HG03159 (cell line): ENCODE results near the gene MESP1.

Experiments used
- ATAC-seq: cut with Tn5 transposase; IDR thresholded peaks from one replicate; pipeline ENCODE4 v1.9.1; 2021; ENCODE audit warnings: mild to moderate bottlenecking, moderate library complexity; ENCODE audit not compliant: unreplicated experiment

Gene MESP1

GRCh38 chr15:89732451-89733172, 18.4 kb downstream of the MESP1 start:
- no peak for ATAC-seq

DNA sequence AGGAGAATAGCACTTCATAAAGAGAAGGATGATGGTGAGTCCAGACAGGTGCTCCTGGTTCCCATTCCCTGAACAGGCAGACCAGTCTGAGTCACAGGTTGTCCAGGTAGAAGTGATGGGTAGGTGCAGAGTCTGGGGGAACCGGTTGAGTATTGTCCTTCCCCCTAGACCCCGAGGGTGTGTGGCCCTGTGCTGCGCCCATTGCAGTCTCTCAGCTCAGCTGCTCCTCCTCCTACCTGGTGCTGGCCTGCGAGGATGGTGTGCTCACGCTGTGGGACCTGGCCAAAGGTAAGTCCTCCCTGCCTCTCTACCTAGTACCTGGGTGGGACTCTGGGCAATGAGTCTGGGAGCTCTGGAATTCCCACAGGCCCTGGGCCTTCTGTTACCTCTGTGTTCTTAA, 19.8 kb downstream of the MESP1 start:
- no peak for ATAC-seq

DNA sequence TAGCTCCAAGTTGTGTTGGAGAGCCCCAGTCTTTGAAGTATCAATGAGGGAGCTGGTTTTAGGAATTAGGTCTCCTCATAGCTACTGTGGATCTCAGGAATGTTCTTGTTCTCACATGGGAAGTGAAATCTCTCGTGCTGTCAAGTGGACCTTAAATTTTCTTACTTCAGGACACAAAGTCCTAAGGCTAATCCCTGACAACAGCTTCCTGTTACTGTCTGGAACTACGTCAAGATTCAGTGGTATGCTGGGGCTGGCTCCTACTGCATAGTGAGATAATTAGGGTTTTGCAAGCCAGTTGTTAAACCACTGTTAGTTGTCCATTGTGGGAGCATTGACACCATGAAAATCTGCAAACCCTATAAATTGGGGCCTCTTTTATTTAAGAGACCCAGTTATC, 22.8 kb downstream of the MESP1 start:
- no peak for ATAC-seq

DNA sequence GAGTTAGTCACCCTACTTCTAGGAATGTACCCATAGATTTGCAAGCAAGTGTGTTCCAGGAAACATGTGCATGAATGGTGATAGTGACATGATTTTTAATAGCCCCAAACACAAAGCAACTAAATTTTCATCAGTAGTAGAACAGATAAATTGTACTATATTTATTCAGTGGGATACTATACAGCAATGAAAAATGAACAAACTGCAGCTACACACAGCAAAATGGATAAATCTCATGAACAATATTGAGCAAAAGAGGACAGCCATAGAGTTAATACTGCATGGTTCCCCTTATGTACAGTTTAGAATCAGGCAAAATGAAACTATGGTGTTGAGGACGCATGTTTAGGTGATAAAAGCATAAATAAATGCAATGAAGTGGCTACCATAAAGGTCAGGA, 26.0 kb downstream of the MESP1 start:
- no peak for ATAC-seq

DNA sequence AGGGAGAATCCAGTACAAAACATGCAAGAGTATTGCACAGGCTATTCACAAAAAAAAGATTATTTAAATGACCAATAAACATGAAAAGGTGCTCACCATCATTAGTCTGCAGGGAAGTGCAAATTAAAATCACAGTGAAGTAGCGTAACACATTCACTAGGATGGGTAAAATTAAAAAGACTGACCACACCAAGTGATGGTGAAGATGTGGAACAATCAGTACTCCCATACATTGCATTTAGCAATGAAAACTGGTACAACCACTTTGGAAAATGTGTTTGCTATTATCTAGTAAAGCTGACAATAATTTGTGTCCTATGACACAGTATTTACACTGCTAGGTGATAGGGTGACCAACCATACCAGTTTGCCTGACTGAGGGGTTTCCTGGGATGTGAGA, 26.4 kb downstream of the MESP1 start:
- no peak for ATAC-seq

DNA sequence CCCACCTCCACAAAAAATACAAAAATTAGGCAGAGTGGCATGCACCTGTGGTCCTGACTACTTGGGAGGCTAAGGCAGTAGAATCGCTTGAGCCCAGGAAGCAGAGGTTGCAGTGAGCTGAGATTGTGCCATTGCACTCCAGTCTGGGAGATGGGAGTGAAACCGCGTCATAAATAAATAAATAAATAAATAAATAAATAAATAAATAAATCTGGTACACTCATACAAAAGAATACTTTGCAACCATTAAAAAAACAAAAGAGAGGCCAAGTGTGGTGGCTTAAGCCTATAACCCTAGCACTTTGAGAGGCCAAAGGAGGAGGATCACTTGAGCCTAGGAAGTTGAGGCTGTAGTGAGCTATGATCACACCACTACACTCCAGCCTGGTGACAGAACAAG, 28.0 kb downstream of the MESP1 start:
- ATAC-seq: no peak

DNA sequence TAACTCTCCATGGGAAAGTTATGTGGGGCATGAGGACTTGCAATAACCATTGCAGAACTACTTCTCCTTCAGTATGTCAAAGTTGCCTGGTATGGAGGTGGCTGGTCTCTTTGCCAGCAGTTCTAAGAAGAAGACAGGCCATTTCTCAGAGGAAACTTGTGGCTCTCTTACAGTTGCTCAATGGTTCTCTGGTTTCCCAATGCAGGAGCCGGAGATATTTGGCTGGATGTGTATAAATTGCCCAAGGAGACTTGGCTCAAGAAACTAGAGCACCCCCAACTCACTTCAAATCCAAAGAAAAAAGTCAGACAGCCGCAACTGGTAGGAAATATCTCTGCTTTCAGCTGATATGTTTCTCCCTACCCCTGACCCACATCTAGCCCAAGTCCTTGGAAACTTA, 36.3 kb downstream of the MESP1 start:
- no peak for ATAC-seq

- no peak for ATAC-seq
These were observed 43.5 kb downstream of the MESP1 start for GRCh38 chr15:89707577-89707976.

GRCh38 chr15:89704411-89704810, 46.6 kb downstream of the MESP1 start:
- no peak for ATAC-seq
